H9 (cell line): ENCODE measurements around the gene PLCZ1. TPM values are rescaled to one million over a fixed set of nuclear protein-coding genes. Genes with fewer than 3 reads are reported as not detected.

Experiments
- DNase-seq: peaks from one replicate; pipeline ENCODE4 v3.0.0-alpha.2; 2017
- H2AFZ ChIP-seq: one replicate; pipeline ENCODE4 v1.6.1; 2013; ENCODE audit warnings: mild to moderate bottlenecking, low read length, control low read depth, moderate library complexity
- H2AK5ac ChIP-seq: 2 replicates; pipeline ENCODE4 v1.6.1; 2013; ENCODE audit warnings: low read length, control low read depth, mixed read lengths; ENCODE audit not compliant: insufficient read length
- H2BK120ac ChIP-seq: one replicate; pipeline ENCODE4 v1.6.1; 2013; ENCODE audit warnings: low read depth, mild to moderate bottlenecking, low read length, control low read depth, inconsistent platforms; ENCODE audit not compliant: poor library complexity, severe bottlenecking
- H2BK12ac ChIP-seq: 2 replicates; pipeline ENCODE4 v1.6.1; 2013; ENCODE audit warnings: low read length, control low read depth, mixed read lengths, low read depth; ENCODE audit not compliant: insufficient read length
- H2BK15ac ChIP-seq: 2 replicates; pipeline ENCODE4 v1.6.1; 2013; ENCODE audit warnings: low read depth, low read length, control low read depth
- H2BK20ac ChIP-seq: one replicate; pipeline ENCODE4 v1.6.1; 2013; ENCODE audit warnings: low read depth, mild to moderate bottlenecking, low read length, control low read depth, inconsistent platforms; ENCODE audit not compliant: poor library complexity, severe bottlenecking
- H2BK5ac ChIP-seq: 2 replicates; pipeline ENCODE4 v1.6.1; 2013; ENCODE audit warnings: low read length, control low read depth, mixed read lengths; ENCODE audit not compliant: insufficient read length
- H3K14ac ChIP-seq: 2 replicates; pipeline ENCODE4 v1.6.1; 2013; ENCODE audit warnings: low read length, control low read depth; ENCODE audit not compliant: insufficient read depth
- H3K18ac ChIP-seq: 2 replicates; pipeline ENCODE4 v1.6.1; 2013; ENCODE audit warnings: low read depth, mild to moderate bottlenecking, mixed read lengths, low read length, control low read depth; ENCODE audit not compliant: insufficient read length
- H3K23ac ChIP-seq: 2 replicates; pipeline ENCODE4 v1.6.1; 2013; ENCODE audit warnings: low read length, control low read depth, mixed read lengths, low read depth; ENCODE audit not compliant: insufficient read length
- H3K23me2 ChIP-seq: 2 replicates; pipeline ENCODE4 v1.6.1; 2013; ENCODE audit warnings: low read depth, mild to moderate bottlenecking, mixed read lengths, low read length, control low read depth; ENCODE audit not compliant: insufficient read length, poor library complexity, severe bottlenecking
- H3K27ac ChIP-seq: 2 replicates; pipeline ENCODE4 v1.5.1; 2013; ENCODE audit warnings: low read length, control low read depth, mixed read lengths, low read depth; ENCODE audit not compliant: insufficient read length
- H3K27me3 ChIP-seq: 2 replicates; pipeline ENCODE4 v1.6.1; 2013; ENCODE audit warnings: low read length, control low read depth, inconsistent platforms; ENCODE audit not compliant: insufficient read depth
- H3K4ac ChIP-seq: 2 replicates; pipeline ENCODE4 v1.6.1; 2013; ENCODE audit warnings: low read depth, mild to moderate bottlenecking, control low read depth, inconsistent platforms, low read length, moderate library complexity
- H3K4me1 ChIP-seq: 2 replicates; pipeline ENCODE4 v1.6.1; 2013; ENCODE audit warnings: low read length, control low read depth, inconsistent platforms; ENCODE audit not compliant: insufficient read depth
- H3K4me2 ChIP-seq: 2 replicates; pipeline ENCODE4 v1.6.1; 2013; ENCODE audit warnings: low read length, control low read depth, mixed read lengths; ENCODE audit not compliant: insufficient read length, insufficient read depth
- H3K56ac ChIP-seq: 2 replicates; pipeline ENCODE4 v1.6.1; 2013; ENCODE audit warnings: low read depth, mild to moderate bottlenecking, mixed read lengths, low read length, control low read depth; ENCODE audit not compliant: insufficient read length
- H3K79me1 ChIP-seq: 2 replicates; pipeline ENCODE4 v1.6.1; 2013; ENCODE audit warnings: low read depth, mild to moderate bottlenecking, moderate library complexity, low read length, control low read depth, inconsistent platforms; ENCODE audit not compliant: insufficient read depth, poor library complexity, severe bottlenecking
- H3K79me2 ChIP-seq: 2 replicates; pipeline ENCODE4 v1.6.1; 2013; ENCODE audit warnings: low read length, control low read depth, inconsistent platforms; ENCODE audit not compliant: insufficient read depth
- H3K9ac ChIP-seq: 2 replicates; pipeline ENCODE4 v1.6.1; 2013; ENCODE audit warnings: low read length, control low read depth, mixed read lengths; ENCODE audit not compliant: insufficient read length; ENCODE audit errors: extremely low read depth
- H3K9me3 ChIP-seq: one replicate; pipeline ENCODE4 v1.6.1; 2013; ENCODE audit warnings: low read depth, low read length, inconsistent platforms; ENCODE audit not compliant: control insufficient read depth
- H3T11ph ChIP-seq: one replicate; pipeline ENCODE4 v1.6.1; 2013; ENCODE audit warnings: mild to moderate bottlenecking, low read length, control low read depth, inconsistent platforms
- H4K20me1 ChIP-seq: one replicate; pipeline ENCODE4 v1.6.1; 2013; ENCODE audit not compliant: control insufficient read depth, insufficient read length, insufficient read depth
- H4K5ac ChIP-seq: 2 replicates; pipeline ENCODE4 v1.6.1; 2013; ENCODE audit warnings: low read depth, mild to moderate bottlenecking, mixed read lengths, low read length, control low read depth; ENCODE audit not compliant: insufficient read length
- H4K8ac ChIP-seq: replicated peaks from 2 replicates; pipeline ENCODE4 v1.6.1; 2013; ENCODE audit warnings: low read length, control low read depth, mixed read lengths, low read depth; ENCODE audit not compliant: insufficient read length
- H4K91ac ChIP-seq: 2 replicates; pipeline ENCODE4 v1.6.1; 2013; ENCODE audit warnings: low read depth, mild to moderate bottlenecking, moderate library complexity, mixed read lengths, low read length, control low read depth; ENCODE audit not compliant: insufficient read length
- H3K27ac Mint-ChIP-seq, 3 experiments: 2 replicates in 2 of 3; 3 replicates in 1 of 3; pipeline ENCODE4 v1.8.0; 2020 to 2021; ENCODE audit warnings: mixed read lengths in 3 of 3, mild to moderate bottlenecking in 1 of 3, moderate library complexity in 1 of 3
- H3K27me3 Mint-ChIP-seq: 2 replicates; pipeline ENCODE4 v1.8.0; 2021; ENCODE audit warnings: low read depth, mild to moderate bottlenecking, moderate library complexity, mixed read lengths
- H3K36me3 Mint-ChIP-seq, 3 experiments: 2 replicates in 2 of 3; 3 replicates in 1 of 3; pipeline ENCODE4 v1.8.0; 2020 to 2021; ENCODE audit warnings: low read depth in 3 of 3, mixed read lengths in 3 of 3; ENCODE audit not compliant: insufficient read depth in 1 of 3
- H3K4me1 Mint-ChIP-seq, 2 experiments: 2 replicates each; pipeline ENCODE4 v1.8.0; 2020; ENCODE audit warnings: mixed read lengths in 2 of 2
- H3K4me3 Mint-ChIP-seq, 2 experiments: 2 replicates in 1 of 2; 3 replicates in 1 of 2; pipeline ENCODE4 v1.8.0; 2020 to 2021; ENCODE audit warnings: mild to moderate bottlenecking in 2 of 2, mixed read lengths in 2 of 2, moderate library complexity in 1 of 2
- H3K9me3 Mint-ChIP-seq, 2 experiments: 2 replicates in 1 of 2; 3 replicates in 1 of 2; pipeline ENCODE4 v1.8.0; 2020; ENCODE audit warnings: mild to moderate bottlenecking in 2 of 2, mixed read lengths in 2 of 2, moderate library complexity in 1 of 2
- WGBS: extraction: QIAGEN DNeasy Blood & Tissue Kit; methylation state at CpG from one replicate; pipeline ENCODE4 v1.1.7; 2013; ENCODE audit warnings: missing lambda C conversion rate, low lambda C conversion rate, mixed read lengths; ENCODE audit not compliant: insufficient read length; ENCODE audit errors: extremely low coverage; 5-methylcytosine and 5-hydroxymethylcytosine counted together
- total RNA-seq: library from RNA; stranded (reverse); gene quantifications from 2 replicates; pipeline ENCODE4 v1.2.1, GENCODE V29; 2021
- TF ChIP-seq, protein P1 (sequence below): fragments of 200-600 bp; sonication (generic); conservative IDR thresholded peaks from 3 replicates; pipeline ENCODE4 v1.8.0; 2021; ENCODE audit warnings: antibody characterized with exemption, mild to moderate bottlenecking

PLCZ1 gene
- total RNA-seq, 1 experiment from 2014 or later, result not detected

- H2BK5ac ChIP-seq, result no peak overlapping the region
- no peaks in the 10 kb centered on the region for H3K9me3 ChIP-seq
- H2BK120ac ChIP-seq, result no peak overlapping the region
- no peak overlapping the region for H3K56ac ChIP-seq
- no peaks in the 10 kb centered on the region for H4K20me1 ChIP-seq
- no peak overlapping the region for H3K9ac ChIP-seq
- Mint-ChIP-seq H3K9me3 (no peaks in the 10 kb centered on the region; a peak in 1 of 5 replicates), H3K27me3 (no peaks in the 10 kb centered on the region), H3K27ac (no peak overlapping the region), H3K36me3 (no peaks in the 10 kb centered on the region; a peak in 1 of 7 replicates), H3K4me3 (no peak overlapping the region), H3K4me1 (peaks cover 12 to 14% of the 10 kb centered on the region in 2 experiments)
- H3K14ac ChIP-seq, result no peak overlapping the region
- no peaks in the 10 kb centered on the region for H3K23me2 ChIP-seq
- no peaks in the 10 kb centered on the region for H3K27me3 ChIP-seq
- H3K4me2 ChIP-seq, result no peak overlapping the region
- DNase-seq, result no peak
- no peak overlapping the region for H3K23ac ChIP-seq
- H3K4me1 ChIP-seq, result no peaks in the 10 kb centered on the region; the same call in 1 of the 2 replicates
- no CpG with 5 or more reads among the region's 4 CpGs for WGBS
- no peak overlapping the region for H2AFZ ChIP-seq
- H2BK15ac ChIP-seq, result no peak overlapping the region
- H3K18ac ChIP-seq, result no peak overlapping the region
- no peak overlapping the region for H2BK20ac ChIP-seq
- H3K27ac ChIP-seq, result no peak overlapping the region
- no peak overlapping the region for H4K5ac ChIP-seq
- H2AK5ac ChIP-seq, result no peak overlapping the region
- no peaks in the 10 kb centered on the region for H3K79me1 ChIP-seq
- no peak overlapping the region for H4K8ac ChIP-seq
- H3T11ph ChIP-seq, result no peak overlapping the region
- H2BK12ac ChIP-seq, result no peak overlapping the region
- H3K79me2 ChIP-seq, result no peaks in the 10 kb centered on the region
- TF ChIP-seq, protein P1, sequence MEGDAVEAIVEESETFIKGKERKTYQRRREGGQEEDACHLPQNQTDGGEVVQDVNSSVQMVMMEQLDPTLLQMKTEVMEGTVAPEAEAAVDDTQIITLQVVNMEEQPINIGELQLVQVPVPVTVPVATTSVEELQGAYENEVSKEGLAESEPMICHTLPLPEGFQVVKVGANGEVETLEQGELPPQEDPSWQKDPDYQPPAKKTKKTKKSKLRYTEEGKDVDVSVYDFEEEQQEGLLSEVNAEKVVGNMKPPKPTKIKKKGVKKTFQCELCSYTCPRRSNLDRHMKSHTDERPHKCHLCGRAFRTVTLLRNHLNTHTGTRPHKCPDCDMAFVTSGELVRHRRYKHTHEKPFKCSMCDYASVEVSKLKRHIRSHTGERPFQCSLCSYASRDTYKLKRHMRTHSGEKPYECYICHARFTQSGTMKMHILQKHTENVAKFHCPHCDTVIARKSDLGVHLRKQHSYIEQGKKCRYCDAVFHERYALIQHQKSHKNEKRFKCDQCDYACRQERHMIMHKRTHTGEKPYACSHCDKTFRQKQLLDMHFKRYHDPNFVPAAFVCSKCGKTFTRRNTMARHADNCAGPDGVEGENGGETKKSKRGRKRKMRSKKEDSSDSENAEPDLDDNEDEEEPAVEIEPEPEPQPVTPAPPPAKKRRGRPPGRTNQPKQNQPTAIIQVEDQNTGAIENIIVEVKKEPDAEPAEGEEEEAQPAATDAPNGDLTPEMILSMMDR, result no peak
- H3K4ac ChIP-seq, result no peak overlapping the region
- H4K91ac ChIP-seq, result no peak overlapping the region
These were observed 82.5 kb downstream of the PLCZ1 start for GRCh38 chr12:18655351-18655750.
